ENCODE results near the gene C2.
"Not testable (repeated sequence)": the region's sequence is repeated elsewhere in the genome, so short reads cannot be mapped to it uniquely, and the experiment has no call there.

The C2 gene

GRCh38 chr6:31981744-31982143 lies 54.2 kb downstream of the C2 start, which contains the start of gene C4A:
Gene C4A (plus strand): TSS chr6:31982057. CDS start chr6:31982108, 51 bp downstream.
- DNase-seq, result not testable (repeated sequence)

GRCh38 chr6:31989363-31989762 lies 61.8 kb downstream of the C2 start:
- not testable (repeated sequence) for DNase-seq

GRCh38 chr6:31994421-31994820 lies 66.9 kb downstream of the C2 start:
- not testable (repeated sequence) for DNase-seq
